HPDE6-E6E7 (cell line): ENCODE results near the gene INTS13.
"Not testable (repeated sequence)": the region's sequence is repeated elsewhere in the genome, so short reads cannot be mapped to it uniquely, and the experiment has no call there.

Source experiments
- DNase-seq: peaks from one replicate; pipeline ENCODE4 v3.0.0; 2011; ENCODE audit warnings: missing footprints; ENCODE audit errors: extremely low spot score

Gene INTS13, protein sequence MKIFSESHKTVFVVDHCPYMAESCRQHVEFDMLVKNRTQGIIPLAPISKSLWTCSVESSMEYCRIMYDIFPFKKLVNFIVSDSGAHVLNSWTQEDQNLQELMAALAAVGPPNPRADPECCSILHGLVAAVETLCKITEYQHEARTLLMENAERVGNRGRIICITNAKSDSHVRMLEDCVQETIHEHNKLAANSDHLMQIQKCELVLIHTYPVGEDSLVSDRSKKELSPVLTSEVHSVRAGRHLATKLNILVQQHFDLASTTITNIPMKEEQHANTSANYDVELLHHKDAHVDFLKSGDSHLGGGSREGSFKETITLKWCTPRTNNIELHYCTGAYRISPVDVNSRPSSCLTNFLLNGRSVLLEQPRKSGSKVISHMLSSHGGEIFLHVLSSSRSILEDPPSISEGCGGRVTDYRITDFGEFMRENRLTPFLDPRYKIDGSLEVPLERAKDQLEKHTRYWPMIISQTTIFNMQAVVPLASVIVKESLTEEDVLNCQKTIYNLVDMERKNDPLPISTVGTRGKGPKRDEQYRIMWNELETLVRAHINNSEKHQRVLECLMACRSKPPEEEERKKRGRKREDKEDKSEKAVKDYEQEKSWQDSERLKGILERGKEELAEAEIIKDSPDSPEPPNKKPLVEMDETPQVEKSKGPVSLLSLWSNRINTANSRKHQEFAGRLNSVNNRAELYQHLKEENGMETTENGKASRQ

DNA sequence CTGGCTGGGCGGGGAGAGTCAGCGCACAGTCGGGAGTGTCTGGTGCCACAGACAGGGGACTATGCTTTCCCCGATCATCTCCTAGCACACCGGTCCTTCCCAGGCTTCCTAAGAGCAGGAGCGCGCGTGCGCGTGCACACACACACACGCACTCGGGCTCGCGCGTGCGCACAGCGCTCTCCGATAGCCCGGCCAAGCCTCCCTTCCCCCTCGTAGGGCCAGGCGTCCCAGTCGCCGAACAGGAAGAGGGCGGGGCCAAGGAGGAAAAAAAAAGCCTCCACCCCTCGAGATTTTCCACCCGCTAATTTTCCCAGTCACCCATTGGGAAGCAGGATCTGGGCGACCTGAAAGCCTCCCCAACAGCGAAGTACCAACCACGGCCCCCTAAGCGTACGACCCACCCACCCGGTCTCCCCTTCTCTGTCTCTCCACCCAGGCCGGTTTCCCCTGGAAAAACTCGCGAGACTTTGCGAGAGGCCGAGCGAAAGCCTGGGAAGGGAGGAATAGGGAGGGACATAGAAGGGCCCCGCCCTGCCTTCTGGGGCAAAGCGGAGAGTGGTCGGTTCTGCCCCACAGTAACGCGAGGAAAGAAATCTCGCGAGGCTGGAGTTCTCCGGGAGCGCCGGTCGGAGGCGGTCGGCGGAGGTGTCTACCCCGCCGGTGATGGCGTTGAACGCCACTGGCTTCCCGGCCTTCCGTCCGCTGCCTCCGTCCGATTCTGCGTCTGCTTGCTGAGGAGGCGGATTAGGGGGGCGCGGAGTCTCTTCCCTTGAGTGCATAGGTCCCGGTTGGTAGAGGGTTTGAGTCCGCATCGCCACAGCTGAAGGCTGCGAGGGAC, at the start of gene INTS13, which contains the start of gene FGFR1OP2:
Gene INTS13, minus strand, starts transcription at position 119 of the 838 bp plus-strand sequence. CDS start 1,178 bp downstream, outside the sequence.
Gene FGFR1OP2, plus strand, starts transcription at position 608 of the 838 bp plus-strand sequence. CDS start 15,689 bp downstream, outside the sequence.
- peak; percentile 96 for DNase-seq

DNA sequence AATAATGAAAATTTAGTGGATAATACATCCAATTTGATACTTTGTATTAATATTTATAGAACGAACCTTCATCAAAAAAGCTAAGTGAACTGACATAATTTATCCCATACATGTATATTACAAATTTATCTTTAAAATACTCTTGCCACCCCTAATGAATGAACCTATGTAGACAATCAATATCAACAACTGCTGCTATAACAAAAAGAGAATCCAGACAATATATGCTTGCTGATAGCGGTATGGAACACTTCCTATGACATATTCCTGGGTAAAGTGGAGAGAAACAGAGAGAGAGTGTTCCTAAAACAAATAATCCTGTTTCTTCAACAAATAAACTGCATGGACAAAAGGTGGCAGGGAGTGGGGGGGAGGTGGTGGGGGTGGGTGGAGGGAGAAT, 45.1 kb upstream of the INTS13 start:
- DNase-seq, result no peak

DNA sequence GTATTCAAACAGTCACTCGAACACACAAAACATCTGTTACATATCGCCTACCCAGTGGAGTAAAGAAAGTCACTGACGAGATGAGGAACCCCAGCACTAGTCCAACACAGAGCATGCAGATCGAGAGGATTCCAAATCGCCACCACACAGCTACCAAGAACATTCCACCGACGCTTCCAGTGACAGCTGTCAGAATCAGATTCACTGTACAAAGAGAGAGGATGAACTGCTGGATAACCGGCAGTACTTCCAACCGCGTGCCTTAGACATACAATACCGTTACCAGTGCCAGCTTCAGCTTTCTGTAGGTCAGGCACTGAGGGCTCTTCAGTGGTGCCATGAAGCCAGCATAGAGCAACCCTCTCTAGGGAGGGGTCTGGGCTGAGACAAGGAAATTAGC, 42.0 kb upstream of the INTS13 start:
- no peak for DNase-seq

DNA sequence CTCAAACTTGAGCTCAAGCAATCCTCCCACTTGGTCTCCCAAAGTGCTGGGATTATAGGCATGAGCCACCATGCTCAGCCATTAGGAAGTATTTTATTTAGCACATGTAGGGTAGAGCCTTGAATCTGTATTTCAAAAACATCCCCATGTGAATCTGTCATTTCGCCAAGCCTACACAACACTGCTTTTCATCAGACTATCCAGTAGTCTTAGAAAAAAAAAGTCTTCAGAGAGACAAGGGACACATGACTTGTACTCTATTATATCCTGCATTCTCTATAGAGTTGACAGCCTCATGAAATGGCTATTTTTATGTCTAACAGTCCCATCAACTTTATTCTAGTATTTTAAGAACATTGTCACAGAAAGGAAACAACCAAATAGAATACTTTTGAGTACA, 41.0 kb upstream of the INTS13 start:
- DNase-seq, result no peak

DNA sequence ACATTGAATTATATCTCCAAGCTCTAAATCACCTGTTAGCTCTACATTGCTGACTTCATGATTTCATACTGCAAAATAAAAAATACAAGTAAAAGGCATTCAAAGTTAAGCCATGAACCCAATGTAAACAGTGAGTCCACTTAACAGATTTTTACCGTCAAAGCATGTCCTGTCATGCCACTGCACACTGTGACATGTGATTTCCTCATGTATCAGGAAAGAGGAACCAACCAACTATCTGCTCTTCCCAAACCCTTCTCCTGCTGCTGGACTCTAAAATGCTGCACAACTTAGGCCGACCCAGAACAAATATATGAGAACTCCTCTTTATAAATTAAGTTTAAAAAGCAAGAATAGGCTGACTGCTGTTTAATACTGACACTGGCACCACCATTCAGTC, 38.9 kb upstream of the INTS13 start:
- DNase-seq, result no peak

DNA sequence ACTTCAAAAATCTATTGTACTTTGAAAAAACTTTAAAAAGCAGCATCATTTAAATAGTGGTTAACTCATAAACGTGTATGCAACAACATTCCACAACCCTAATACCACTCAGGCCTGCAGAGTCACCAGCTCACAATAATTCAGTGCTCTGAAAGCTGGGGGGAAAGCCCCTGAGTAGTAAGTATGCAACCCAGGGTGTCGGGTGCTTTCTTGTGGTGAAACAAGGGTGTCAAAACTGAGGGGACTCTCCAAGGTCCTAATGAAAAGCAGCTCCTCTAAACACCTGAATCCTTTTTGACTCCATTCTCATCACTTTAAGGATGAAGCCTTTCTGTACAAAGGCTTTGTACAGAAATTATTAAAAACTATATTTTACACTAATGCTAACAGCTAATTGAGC, 34.2 kb upstream of the INTS13 start:
- DNase-seq, result no peak

DNA sequence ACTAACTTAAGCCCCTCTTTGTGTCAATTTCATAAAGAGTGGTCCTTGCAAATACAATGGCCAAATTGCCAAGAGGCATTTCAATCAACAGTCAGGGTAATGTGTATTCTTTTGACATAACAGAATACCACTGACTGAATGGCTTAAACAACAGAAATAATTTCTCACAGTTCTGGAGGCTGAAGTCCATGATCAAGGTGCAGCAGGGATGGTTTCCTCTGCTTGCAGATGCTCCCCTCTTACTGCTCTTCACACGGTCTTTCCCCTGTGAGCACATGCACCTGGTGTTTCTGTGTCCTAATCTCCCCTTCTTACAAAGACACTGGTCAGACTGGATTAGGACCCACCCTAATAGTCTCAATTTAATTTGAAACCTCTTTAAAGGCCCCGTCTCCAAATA, 32.4 kb upstream of the INTS13 start:
- DNase-seq, result no peak

DNA sequence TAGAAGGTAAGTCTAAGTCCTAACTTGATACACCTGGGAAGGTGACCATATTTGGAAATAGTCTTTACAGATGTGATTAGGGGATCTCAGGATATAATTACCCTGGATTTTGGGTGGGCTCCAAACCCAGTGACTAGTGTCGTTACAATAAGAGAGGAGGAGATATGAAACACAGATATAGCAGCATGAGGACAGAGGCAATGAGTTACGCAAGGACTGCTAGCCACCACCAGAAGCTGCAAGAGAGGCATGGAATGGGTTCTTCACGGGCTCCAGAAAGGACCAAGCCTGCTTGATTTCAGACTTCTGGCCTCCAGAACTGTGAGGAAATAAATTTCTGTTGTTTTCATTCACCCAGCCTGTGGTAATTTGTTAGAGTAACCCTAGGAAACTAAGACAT, 29.1 kb upstream of the INTS13 start:
- DNase-seq, result no peak

DNA sequence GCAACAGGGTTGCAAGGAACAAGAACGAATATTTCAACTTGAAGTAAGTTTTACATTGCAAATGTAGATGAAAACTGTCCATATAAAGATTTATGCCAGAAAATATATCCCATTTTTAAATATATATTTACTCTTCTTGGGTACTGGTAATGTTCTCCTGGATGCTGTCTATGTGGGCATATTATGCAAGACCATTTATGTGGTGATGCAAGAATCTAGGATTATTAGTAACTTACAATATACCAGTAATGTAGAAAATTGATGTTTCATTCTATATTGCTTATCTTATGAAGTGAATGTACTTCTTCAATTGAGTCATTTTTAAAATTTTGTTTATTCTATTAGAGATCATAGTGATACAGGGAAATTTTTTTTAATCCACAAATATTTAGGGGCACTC, 25.6 kb upstream of the INTS13 start:
- DNase-seq, result no peak

DNA sequence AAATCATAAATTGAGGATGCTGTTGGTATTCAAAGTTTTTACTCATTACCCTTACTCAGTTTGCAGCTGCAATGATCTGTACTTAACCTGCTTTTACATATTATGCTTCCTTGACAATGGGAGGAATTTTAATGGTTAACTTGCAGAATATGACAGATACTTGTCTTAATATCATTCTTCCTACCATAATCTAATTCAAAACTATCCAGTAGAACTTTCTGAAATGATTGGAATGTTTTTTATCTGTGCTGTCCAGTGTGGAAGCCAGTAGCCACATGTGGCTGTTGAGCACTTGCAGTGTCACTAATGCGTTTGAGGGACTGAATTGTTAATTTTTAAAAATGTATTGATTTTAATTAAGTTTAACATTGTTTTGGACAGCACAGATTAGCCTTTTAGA, 24.0 kb upstream of the INTS13 start:
- no peak for DNase-seq

DNA sequence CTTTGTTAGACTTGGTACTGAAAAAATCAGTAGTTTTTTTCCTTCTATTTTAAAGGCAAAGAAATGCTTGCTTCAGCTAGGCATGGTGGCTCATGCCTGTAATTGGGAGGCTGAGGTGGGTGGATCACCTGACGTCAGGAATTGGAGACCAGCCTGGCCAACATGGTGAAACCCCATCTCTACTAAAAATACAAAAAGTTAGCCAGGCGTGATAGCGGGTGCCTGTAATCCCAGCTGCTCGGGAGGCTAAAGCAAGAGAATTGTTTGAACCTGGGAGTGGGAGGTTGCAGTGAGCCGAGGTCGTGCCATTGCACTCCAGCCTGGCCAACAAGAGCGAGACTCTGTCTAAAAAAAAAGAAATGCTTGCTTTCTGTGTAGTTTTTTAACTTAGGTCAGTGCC, 23.6 kb upstream of the INTS13 start:
- DNase-seq, result not testable (repeated sequence)

DNA sequence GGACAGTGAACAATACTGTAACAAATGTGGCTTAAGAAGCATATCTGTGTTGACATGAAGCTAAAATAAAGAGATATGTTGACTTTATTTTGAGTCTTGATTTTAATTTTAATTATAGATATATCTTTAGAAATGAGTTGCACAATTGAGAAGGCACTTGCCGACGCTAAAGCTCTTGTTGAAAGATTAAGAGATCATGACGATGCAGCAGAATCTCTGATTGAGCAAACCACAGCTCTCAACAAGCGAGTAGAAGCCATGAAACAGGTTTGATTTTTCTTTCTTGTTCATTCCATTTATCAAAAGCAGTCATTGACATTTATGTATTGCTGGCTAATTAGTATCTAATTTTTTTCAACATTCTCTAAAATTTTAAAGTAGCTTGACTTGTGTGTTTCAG, 16.2 kb upstream of the INTS13 start:
- no peak for DNase-seq

DNA sequence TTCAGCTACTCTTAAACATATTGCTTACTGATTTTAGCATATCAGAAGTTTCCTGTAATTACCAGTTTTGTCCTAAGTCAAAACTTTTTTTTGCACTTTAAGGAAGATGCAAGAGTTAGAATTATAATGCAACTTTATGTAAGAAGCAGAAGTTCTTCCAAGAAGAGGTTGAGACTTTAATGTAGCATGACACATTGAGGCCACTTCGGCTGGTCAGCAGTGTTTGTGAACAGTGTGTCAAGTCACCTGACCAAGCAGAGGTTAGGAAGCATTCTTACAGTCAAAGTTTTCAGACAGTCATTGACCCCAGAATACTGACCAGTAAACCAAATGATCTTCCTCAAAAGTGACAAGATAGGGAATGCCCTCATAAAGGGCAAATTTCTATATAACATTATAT, 15.7 kb upstream of the INTS13 start:
- no peak for DNase-seq

DNA sequence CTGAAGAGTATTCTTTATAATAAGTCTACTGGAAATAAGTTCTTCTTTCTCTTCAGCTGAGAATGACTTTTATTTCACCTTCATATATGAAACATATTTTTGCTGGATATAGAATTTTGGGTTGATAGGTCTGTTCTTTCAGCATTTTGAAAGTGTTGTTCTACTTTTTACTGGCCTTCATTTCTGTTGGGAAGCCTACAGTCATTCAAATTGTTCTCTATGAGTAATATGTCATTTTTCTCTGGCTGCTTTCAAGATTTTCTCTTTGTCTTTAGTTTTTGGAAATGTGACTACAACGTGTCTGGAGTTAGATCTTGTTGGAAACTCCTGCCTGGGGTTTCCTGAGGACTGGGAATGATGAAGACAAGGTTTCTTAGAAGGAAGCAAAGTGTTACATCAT, 10.5 kb upstream of the INTS13 start:
- DNase-seq, result no peak

DNA sequence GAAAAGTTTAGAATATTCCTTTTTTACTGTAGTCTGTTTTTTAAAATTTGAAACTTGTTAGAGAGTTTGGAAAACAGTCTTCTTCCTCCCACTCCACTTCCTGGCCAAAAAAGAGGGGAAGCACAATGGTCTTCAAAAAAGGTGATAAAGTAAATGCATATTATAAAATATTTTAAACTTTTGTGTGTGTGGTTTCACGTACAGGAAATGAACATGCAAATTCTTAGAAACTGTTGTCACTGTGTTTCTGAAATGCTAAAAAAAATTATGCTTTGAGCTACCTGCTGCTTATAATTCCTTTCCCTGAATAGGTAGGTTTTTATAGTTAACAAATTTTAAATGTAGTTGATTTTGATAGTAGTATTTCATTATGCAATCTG, 3.4 kb upstream of the INTS13 start:
- DNase-seq, result no peak

DNA sequence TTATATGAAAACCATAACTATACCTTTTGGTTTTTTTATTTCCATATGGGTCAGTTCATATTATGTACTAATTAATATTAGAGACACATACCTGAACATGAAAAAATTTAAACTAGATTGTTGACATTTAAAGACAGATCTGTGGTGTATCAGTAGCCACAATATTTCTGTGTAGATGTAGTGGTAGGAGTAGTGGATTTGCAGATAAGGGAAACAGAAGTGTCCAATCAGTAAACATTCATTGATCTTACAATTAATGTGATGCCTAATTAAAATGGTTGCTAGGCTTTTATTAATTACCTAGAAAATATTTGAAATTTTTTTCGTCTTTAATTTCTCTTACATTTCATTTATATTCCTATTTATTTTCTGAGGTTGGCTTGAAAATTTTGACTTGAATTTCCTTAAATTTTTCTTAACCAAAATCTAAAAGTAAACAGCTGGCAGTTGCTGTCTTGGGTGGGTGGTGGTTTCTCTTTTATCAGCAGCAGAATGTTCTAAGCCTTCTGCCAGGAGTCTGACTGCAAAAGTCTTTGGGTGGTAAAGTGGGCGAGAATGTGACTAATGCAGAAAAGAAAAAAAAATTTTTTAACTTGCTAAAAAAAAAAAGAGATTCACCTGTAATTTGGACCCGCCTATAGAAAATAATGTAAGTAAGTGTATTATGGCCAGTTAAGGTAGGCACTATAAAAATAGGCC, 2.9 kb upstream of the INTS13 start:
- no peak for DNase-seq

DNA sequence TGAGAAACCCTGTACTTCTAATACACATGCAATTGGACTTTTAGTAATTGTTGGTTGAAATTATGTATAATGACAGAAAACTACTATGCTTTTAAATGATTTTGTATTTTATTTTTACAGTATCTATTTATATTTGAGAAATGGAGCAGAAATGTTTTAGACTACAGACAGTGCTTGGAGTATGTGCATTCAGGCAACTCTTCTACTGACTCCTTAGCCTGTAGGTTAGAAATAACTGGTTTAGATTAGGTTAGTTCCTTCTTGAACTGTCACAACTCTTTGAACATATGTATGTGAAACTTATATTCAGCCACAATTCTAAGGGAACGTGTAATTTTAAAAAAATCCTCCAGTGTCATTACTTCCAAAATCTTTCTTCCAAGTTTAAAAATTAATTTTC, 2.2 kb upstream of the INTS13 start:
- no peak for DNase-seq

DNA sequence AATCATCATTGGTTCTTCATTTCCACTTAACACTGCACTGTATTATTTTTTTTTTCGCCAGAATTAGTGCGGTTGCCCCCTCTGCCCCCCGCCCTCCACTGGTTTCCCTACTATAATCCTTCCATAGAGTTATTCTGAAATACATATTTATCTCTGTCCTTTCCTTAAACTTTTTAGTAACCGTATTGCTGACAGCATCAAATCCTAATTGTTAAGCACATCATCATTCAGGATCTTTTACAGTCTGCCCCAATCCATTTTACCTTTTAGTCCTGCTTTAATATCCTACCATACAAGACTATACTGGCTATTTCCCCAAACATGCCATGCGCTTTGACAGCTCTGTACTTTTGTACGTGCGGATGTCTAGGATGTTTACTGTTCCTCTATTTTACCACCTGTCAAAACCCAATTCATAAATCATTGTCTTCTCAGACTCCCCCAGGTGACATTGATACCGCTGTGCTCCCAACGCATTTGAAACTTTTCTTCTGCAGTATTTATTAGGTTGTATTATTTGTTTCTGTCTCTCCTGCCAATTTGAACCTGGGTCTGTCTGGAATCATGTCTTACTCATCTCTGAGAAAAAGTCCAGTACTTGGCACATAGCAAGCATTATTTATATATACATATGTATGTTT, 1.5 kb upstream of the INTS13 start:
- DNase-seq, result no peak

DNA sequence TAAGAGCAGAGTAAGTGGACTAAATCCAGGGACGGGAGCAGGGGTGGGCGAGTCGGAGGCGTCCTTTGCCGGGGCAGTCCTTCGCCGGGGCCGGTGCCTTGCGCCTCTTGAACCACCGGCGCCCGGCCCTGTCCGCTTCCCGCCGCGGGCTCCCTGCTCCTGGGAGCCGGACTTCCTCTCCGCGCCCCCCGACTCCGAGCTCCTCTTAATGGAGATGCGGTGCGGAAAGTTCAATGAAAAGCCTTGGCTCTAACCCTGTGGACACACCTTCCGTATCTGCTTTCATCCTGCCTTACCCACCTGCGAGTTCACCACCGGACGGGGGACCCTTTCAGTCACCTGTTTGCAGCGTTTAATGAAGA, 901 bp upstream of the INTS13 start:
- no peak for DNase-seq

DNA sequence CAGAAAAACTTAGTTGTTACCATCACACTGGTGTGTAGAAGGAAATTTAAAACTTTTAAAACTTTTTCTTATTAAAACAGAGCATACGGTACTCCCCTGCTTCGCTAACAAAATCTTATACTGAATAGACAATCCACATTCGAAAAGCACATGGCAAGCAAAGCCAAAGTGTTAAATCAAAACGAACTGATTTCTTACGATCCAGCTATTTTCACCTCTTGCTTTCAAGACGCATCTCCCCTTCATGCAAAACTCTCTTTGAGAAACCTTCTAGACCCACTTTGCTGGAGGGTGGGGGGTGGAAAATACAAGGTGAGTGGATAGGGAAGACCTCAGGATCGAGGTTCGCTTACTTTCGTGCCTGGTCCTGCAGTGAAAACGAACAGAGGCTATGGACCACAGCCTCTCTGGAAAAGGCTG, 328 bp downstream of the INTS13 start:
- DNase-seq, result no peak
